Measurements from ENCODE around the gene TBX1. TPM values are rescaled to one million over a fixed set of nuclear protein-coding genes. Genes with fewer than 3 reads are reported as not detected.

Gene TBX1
- total RNA-seq, 1 donor from 2014 or later, result 24.2 TPM

GRCh38 chr22:19799322-19800190 lies 39.0 kb downstream of the TBX1 start:
- Mint-ChIP-seq H3K4me3 (ENCODE audit: unreplicated experiment) (no peak overlapping the region), H3K27ac (ENCODE audit: unreplicated experiment) (no peak overlapping the region), H3K27me3 (ENCODE audit: unreplicated experiment) (no peaks in the 10 kb centered on the region), H3K4me1 (ENCODE audit: unreplicated experiment) (peaks cover 25% of the 10 kb centered on the region), H3K36me3 (ENCODE audit: unreplicated experiment) (peaks cover 2% of the 10 kb centered on the region), H3K9me3 (ENCODE audit: unreplicated experiment) (no peaks in the 10 kb centered on the region)
- DNase-seq (ENCODE audit: extremely low spot score, unreplicated experiment), result peak; percentile 93
- TF ChIP-seq, protein P1, sequence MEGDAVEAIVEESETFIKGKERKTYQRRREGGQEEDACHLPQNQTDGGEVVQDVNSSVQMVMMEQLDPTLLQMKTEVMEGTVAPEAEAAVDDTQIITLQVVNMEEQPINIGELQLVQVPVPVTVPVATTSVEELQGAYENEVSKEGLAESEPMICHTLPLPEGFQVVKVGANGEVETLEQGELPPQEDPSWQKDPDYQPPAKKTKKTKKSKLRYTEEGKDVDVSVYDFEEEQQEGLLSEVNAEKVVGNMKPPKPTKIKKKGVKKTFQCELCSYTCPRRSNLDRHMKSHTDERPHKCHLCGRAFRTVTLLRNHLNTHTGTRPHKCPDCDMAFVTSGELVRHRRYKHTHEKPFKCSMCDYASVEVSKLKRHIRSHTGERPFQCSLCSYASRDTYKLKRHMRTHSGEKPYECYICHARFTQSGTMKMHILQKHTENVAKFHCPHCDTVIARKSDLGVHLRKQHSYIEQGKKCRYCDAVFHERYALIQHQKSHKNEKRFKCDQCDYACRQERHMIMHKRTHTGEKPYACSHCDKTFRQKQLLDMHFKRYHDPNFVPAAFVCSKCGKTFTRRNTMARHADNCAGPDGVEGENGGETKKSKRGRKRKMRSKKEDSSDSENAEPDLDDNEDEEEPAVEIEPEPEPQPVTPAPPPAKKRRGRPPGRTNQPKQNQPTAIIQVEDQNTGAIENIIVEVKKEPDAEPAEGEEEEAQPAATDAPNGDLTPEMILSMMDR (IDR thresholded peaks at IDR 0.05), result peak; percentile 28

- H3K9me3 Mint-ChIP-seq (ENCODE audit: unreplicated experiment), result no peaks in the 10 kb centered on the region
- TF ChIP-seq, protein P1 (IDR thresholded peaks at IDR 0.05), result no peak
- peaks cover 2% of the 10 kb centered on the region for H3K36me3 Mint-ChIP-seq (ENCODE audit: unreplicated experiment)
Observed at GRCh38 chr22:19800306-19800705, 39.7 kb downstream of the TBX1 start.

GRCh38 chr22:19800761-19801244 lies 40.2 kb downstream of the TBX1 start:
- H3K9me3 Mint-ChIP-seq (ENCODE audit: unreplicated experiment), result no peaks in the 10 kb centered on the region
- H3K27ac Mint-ChIP-seq (ENCODE audit: unreplicated experiment), result no peak overlapping the region
- H3K4me1 Mint-ChIP-seq (ENCODE audit: unreplicated experiment), result peaks cover 26% of the 10 kb centered on the region
- H3K27me3 Mint-ChIP-seq (ENCODE audit: unreplicated experiment), result no peaks in the 10 kb centered on the region
- H3K4me3 Mint-ChIP-seq (ENCODE audit: unreplicated experiment), result no peak overlapping the region
- peaks cover 2% of the 10 kb centered on the region for H3K36me3 Mint-ChIP-seq (ENCODE audit: unreplicated experiment)
- TF ChIP-seq, protein P1 (IDR thresholded peaks at IDR 0.05), result peak; percentile 48
- DNase-seq (ENCODE audit: extremely low spot score, unreplicated experiment), result no peak

More at GRCh38 chr22:19800306-19800705, 39.7 kb downstream of the TBX1 start:
- Mint-ChIP-seq H3K27ac (ENCODE audit: unreplicated experiment) (peak overlapping the region; percentile 5), H3K4me1 (ENCODE audit: unreplicated experiment) (peaks cover 25% of the 10 kb centered on the region), H3K27me3 (ENCODE audit: unreplicated experiment) (no peaks in the 10 kb centered on the region), H3K4me3 (ENCODE audit: unreplicated experiment) (no peak overlapping the region)
- no peak for DNase-seq (ENCODE audit: extremely low spot score, unreplicated experiment)

- Mint-ChIP-seq H3K36me3 (ENCODE audit: unreplicated experiment) (peaks cover 2% of the 10 kb centered on the region), H3K4me3 (ENCODE audit: unreplicated experiment) (no peak overlapping the region), H3K27ac (ENCODE audit: unreplicated experiment) (no peak overlapping the region), H3K27me3 (ENCODE audit: unreplicated experiment) (no peaks in the 10 kb centered on the region), H3K4me1 (ENCODE audit: unreplicated experiment) (peaks cover 33% of the 10 kb centered on the region), H3K9me3 (ENCODE audit: unreplicated experiment) (no peaks in the 10 kb centered on the region)
- TF ChIP-seq, protein P1 (IDR thresholded peaks at IDR 0.05), result no peak
- DNase-seq (ENCODE audit: extremely low spot score, unreplicated experiment), result no peak
Observed at GRCh38 chr22:19801340-19802000, 40.9 kb downstream of the TBX1 start.
